OCI-LY1 (cell line): Measurements from ENCODE around the gene RAD51B.

Experiments
- CTCF ChIP-seq: fragments of 200-600 bp; sonication (generic), shearing (Covaris generic); IDR thresholded peaks from 2 replicates; pipeline ENCODE4 v1.5.1; 2017; ENCODE audit warnings: mild to moderate bottlenecking, antibody characterized with exemption, low read length, moderate library complexity, mixed read lengths
- EZH2 ChIP-seq: fragments of 200-600 bp; sonication (generic), shearing (Covaris generic); IDR thresholded peaks from 2 replicates; pipeline ENCODE4 v1.8.0; 2017; ENCODE audit warnings: borderline replicate concordance, mixed run types, mild to moderate bottlenecking, antibody characterized with exemption, low read length, moderate library complexity, mixed read lengths

DNA sequence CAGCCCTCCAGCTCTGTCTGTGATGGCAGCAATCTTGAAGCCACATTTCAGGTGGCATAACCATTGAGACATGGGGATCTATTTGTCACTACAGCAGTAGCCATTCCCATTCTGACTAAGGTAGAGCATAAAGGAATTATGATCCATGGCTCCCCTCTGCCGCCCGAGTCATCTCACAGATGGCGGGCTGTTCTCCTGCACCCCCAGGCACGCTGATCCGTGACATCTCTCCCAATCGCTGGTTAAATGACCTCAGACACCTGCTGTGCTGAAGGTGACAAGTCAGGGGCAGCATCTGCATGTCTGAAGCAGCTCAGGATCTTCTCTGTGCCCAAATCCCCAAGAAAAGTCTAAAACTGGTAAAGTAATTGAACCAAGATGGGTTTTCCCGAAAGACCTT is 849.0 kb downstream of the RAD51B start:
- TF ChIP-seq CTCF, result no peak
- TF ChIP-seq EZH2, result no peak
